M059J (cell line): ENCODE results near the gene CDCP1. TPM values are rescaled to one million over a fixed set of nuclear protein-coding genes. Genes with fewer than 3 reads are reported as not detected.
A peak's percentile ranks its signal among the peaks of the same experiment; 100 is the strongest.

Source experiments
- DNase-seq: peaks from one replicate; pipeline ENCODE4 v3.0.0-alpha.2; 2012; ENCODE audit warnings: low read depth
- total RNA-seq: library from RNA; depleted of rRNA; stranded (reverse); fragments of >200 nt; shearing (Covaris generic); gene quantifications from 2 replicates; pipeline ENCODE4 v1.2.3, GENCODE V29; 2014

Gene CDCP1
- total RNA-seq, 1 experiment from 2014 or later: 33.5 TPM

DNA sequence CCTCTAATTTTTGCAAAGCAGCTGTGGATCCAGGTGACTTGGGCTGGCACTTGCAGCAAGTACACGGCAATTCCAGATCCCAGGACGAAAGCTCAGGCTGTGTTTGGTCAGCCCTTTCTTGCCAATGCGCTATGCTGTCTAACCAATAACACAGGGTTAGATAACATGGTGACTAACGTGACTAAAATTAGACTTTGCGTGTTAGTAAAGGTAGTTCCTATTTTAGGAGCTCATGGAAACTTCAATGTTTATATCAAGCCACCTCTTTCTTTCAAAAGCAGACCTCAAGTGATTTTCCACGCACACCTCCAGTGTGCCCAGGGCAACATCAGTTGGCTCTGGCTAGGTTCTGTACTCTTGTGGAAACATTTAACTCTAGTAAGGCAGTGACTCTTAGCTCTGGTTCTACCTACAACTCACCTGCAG lies 32.5 kb downstream of the CDCP1 start:
- peak; percentile 93 for DNase-seq

DNA sequence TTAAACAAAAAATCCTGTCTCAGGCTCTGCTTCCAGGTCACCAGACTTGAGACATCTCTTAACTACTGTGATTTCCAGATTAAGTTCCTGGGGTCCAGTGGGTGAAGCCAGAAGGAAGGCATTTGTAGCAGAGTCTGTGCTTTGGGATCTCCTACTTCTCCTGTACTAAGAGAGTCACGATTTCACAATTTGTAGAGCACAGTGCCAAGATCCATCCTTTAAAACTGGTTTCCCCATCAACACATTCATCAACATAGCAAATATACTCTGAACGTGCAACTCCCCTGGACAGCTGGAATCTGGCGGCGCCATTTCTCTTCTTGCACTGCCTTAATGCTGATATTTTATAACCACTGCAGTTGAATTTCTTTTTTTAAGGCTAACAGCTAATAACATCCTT lies 33.2 kb downstream of the CDCP1 start:
- DNase-seq: peak; percentile 66

DNA sequence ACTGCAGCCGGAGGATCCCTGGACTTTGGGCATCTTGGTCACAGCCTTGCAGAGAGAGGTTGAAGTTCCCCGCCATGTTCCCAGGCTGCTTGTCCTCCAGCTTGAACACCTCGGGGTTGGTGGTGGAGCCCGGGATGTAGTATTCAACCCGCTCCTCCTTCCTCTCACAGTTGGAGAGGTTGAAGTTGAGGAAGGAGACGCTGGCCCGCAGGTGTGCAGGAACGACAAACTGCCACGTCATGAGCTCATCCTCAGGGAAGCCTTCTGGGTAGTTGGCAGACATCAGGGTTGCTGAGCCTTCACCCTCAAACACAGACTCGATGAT lies 35.7 kb downstream of the CDCP1 start:
- DNase-seq: no peak

DNA sequence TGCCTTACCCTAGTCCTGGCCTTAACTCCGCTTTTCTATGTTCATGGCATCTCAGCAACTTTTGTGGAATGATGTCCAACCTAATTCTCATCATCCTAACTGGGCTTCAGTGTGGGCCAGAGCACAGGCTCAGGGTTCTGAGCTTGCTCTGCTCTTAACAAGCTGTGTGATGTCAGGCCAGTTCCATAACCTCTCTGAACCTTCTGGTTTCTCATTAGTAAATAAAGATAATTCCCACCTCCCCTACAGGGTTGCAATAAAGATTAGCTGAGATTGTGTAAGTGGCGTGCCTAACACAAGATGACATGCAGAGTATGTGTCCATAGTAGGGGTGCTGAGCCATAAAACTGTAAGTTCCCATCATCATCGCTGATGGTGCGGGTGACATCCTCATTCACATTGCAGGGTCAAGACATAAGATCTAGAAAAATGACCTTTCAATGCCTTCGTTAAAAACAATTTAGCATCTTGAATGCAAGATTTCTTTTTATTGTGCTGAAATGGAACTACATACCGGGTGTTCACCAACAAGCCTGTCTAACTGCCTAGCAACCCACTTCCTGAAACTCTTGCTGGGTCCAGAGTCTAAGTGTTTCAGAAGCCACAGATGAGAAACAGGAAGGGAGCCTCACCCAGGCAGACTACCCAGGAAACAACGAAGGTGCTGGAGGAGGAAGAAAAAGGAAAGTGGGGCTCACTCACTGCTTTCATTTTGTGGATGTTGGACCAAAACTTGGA lies 36.2 kb downstream of the CDCP1 start:
- DNase-seq: peak; percentile 69

DNA sequence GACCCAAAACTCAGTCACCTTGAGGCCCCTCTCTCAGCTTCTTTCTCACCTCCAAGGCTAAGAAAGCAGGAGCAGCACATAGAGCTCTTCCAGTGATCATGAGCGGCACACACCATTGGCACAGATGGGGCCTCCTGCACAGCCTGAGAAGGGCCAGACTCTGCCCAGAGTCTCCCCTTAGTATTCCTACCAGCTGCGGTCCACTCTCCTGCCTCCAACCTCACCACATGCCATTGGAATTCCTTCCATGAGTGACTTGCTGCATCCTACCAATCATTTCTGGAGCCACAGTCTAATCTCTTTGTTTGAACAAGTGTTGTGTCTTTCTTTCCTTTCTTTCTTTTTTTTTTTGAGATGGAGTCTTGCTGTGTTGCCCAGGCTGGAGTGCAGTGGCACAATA lies 39.3 kb downstream of the CDCP1 start:
- DNase-seq: peak; percentile 52

DNA sequence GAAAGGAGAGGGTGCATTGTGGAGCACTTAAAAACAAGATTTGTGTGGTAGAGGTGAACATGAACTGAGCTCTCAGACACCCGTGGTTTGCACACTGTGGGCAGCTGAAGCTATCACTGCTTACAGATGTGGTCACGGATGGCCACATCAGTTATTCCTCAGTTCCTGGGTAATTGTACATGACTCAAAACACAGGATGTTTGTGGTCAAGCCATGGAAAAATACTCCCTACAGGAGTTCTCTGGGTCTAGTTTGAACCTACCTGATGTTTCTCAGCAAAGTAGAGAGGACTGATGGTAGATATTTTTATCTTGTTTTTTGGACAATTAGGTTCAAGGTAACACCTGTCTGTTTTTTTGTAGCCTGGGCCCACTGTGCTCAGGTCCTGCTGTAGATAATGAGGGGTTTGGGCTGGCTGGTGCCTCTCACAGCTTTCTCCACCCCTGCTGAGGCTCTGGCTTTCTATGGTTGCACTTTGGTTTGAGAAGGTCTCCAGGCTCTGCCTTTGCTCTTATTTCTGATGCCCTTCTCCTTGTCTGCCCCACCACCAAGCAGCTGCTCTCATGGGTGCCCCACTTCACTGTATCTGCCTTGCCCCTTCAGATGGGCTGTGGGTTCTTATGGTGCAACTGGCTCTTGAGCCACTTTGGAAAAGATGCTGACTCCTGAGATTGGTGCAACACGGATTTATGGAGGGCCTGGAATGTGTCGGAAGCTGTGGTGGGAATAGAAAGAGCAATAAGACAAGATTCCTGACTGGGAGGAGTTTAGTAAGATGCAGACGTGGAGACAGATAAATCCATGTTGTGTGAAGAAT lies 40.1 kb downstream of the CDCP1 start:
- peak; percentile 96 for DNase-seq

DNA sequence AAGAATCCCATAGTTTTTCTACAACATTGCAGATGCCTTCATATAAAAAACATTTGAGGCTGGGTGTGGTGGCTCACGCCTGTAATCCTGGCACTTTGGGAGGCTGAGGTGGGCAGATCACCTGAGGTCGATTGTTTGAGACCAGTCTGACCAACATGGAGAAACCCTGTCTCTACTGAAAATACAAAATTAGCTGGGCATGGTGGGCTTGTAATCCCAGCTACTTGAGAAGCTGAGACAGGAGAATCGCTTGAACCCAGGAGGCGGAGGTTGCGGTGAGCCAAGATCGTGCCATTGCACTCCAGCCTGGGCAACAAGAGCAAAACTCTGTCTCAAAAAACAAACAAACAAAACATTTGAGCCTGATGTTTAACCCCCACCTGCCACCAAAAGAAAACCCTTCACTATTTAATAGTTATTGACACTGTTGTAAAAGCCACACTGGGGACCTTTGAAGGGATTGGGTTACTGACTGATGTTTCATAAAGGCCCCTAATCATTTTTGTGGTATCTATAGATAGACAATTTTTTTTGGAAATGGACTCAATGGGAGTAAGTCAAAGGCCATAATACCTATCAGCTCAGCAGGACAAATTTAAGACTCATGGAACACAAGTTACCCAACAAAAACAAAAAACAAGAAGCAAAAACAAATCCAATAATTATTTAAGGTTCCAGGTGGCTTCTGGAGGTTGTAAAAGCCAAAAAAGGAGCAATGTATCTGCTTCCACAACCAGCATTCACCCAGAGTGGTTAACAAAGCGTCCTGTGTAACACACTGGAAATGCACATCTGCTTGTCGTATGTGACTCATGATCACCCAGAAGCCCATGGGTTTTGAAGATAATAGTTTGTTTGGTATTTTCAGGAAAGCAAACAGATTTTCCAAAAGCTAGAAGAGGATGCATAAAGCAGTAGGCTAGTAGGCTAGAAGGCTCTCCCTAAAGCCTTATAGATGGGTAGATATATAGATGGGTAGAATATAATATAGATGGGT lies 41.2 kb downstream of the CDCP1 start:
- DNase-seq: peak; percentile 64

DNA sequence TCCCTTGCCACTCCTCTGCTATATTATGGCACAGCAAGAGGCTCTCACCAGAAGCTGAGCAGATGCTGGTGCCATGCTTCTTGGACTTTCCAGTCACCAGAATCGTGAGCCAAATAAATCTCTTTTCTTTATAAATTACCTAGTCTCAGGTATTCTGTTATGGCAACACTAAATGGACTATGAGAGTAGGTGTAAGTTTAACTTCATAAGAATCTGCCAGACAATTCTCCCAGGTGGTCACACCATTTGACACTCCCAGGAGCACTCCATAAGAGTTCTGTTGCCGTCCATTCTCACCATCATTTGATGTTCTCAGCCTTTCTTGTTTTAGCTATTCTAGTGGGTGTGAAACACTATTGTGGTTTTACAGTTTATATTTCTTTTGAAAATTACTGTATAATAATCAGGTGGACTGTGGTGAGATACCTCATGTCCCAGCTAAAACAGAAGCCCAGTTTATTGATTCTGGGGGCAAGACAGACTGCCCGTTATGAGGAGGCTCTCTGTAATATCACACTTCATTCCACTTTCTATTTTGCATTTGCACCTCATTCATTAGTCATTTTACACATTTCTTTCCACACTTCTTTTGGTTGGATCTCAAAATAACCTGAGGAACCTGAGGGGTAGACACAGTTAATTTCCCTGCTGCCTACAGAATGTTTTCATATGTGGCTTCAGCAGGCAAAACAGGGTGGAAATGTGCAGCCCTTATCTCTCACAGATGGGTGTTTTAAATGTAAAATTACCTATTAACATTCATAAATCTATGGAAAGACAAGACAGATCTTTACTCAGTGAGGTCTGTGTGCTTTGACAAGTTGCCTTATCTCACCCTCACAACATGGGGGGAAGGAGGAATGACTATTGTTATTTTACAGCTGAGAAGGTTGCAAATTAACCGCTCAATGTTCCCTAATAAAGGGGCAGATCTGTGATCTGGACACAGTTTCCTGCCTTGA lies 42.1 kb downstream of the CDCP1 start:
- DNase-seq: no peak

DNA sequence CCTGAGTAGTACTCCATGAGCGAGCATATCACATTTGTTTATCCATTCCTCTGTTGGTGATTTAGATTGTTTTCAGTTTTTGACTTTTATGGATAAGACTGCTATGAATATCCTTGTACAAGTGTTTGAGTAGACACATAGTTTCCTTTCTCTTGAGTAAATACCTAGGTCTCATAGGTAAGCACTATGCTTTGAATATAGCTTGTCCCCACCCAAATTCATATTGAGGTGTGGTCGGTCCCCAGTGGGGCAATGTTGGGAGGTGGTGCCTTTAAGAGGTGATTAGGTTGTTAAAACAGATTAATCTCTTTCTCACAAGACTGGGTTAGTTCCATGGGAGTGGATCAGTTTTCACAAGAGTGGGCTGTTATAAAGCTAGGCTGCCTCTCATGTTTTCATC lies 42.8 kb downstream of the CDCP1 start:
- DNase-seq: no peak

DNA sequence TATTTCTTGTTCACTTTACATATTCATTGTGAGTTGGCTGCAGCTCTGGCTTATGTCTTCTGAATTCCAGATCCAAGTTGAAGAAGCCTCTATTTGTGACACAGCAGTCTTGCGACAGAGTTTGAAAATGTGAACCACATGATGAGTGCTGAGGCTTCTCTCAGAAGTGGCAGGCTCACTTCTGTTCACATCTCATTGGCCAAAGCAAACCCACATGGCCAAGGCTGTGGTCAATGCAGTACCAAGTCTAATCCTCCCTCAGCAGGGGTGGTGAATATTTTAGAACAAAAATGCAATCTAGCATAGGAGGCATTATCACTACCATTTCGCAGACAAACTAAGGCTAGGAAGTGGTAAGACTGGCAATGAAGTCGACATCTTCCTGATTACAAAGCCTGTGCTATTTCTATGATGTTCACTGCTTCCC lies 45.2 kb downstream of the CDCP1 start:
- peak; percentile 45 for DNase-seq

DNA sequence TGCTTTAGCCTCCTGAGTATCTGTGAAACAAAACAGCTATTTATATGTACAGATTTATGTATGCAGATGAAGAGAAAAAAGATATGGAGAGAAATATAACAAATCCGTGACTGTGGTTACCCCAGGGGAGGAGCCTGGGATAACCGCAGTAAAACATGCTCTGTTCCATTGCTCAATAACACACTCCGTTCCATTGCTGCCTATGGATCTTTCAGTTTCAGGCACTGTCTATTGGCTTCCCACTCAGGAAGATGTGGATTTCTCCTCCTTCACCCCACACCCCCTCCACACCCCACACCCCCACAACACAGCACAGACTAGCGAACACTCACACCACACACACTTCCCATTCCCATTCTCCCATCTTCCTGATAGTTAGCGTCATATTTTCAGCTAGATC lies 47.9 kb downstream of the CDCP1 start:
- no peak for DNase-seq

DNA sequence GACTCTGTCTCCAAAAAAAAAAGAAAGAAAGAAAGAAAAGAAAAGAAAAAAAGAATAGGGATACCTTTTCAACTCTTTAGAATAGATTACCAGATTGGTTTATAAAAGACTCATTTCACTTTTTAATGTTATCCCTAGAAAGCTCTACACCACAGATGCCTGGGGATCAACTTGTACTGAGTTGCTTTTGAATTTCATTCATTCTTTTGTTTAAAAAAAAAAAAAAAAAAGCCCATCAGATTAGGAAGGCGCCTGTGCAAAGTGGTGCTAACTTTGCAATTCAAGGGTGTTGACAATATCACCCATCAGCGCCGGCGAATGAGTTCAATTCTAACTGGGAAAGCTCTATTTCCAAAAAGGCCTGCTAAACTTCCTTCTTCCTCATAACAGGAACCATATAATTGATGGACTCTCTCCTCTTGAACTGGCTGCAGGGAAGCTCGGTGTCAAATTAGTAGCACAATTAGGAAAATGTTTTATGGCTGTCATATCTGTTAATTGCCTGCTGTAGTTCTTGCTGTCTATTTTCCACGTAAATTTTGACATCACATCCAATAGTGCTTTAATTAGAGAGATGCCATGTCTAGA lies 48.8 kb downstream of the CDCP1 start:
- no peak for DNase-seq

DNA sequence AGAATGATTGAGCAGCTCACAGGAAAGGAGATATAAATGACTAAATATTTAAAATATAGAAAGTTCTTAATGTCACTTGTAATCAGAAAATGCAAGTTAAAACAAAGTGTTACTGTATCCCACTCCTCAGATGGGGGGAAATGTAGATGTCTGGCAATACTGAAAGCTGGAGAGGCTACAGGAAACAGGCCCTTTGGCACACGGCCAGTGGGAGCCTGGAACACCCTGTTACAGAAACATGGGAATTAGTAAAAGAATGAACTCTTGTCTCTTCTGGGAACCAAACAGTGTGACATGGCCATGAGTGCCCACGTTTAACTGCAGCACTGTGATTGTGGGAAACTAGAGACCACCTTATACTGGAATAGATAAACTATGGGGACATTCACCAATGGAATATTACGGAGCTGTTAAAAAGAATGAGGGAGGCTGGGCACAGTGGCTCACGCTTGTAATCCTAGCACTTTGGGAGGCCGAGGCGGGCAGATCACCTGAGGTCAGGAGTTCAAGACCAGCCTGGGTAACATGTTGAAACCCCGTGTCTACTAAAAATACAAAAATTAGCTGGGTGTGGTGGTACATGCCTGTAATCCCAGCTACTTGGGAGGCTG lies 50.2 kb downstream of the CDCP1 start:
- peak; percentile 57 for DNase-seq

DNA sequence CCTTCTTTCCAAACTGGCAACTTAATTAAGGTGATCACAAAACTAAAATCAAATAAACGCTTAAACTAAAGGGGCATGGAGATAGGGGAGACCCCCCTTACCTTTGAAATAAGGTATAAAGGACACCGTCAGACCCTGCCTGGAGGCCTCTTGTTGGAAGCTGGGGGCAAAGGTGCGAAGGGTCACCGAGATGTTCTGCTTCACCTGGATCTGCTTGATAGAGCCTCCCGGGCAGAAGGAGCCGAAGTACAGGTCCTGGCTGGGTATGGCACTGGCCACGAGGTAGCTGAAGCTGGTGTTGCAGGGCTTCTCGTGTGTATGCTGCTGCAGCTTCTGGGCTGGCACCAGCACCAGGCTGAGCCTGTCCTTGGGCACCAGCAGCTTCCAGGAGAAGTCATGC lies 53.0 kb downstream of the CDCP1 start:
- DNase-seq: no peak

DNA sequence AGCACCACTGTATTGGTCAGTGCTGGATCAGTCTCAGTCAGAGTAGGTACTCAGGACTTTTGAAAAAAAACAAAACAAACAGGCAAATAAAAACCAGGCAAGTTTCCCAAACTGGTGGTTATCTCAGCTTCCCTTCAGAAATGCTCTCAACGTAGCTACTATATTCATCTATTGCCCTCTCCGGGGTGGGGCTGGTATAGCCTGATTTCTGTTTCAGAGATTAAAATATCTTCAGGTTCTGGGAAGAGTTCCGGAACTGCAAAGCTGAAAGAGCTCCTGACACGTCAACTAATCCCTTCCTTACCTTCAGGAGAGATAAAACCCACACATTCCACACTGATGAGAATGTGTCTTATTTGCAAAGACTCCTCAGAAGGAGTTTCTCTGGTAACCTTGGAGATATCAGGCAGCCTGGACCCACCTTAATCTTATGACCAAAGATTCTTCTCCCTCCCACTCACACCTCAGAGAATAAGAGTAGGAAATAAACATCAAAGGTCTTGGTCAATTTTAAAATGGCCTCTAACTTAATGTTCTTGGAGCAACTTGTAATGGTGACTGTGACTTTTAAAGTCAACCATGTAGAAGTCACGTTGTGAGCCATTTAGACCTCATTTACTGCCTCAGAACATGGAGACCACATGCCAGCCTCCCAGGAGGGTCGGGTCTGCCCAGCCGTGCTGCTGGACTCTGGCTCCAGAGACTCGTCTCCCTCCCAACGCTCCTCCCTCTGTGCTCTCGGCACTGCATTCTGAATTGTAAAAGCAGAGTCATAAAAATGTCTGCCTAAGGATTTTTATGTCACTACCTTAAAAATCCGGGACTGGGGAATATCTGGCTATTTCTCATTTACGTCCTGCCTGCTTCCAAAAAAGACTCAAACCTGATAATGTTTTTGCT lies 53.8 kb downstream of the CDCP1 start:
- DNase-seq: peak; percentile 98

DNA sequence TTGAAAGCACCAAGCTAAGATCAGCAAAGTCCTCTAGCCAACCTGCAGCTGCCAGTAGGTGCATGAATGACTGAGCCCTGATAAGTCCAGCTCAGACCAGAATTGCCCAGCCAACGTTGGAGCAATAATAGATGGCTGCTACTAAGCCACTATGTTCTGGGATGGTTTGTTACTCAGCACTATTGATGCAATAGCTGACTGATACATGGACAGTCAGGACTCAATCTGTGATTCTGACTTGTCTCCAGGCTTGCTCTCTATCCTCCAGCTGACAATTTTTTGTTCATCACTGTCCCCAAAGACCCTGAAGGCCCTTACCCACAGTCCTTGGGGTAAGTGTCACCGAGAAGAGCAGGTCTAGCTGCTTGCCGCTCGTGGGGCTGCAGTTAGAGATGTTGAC lies 55.3 kb downstream of the CDCP1 start:
- no peak for DNase-seq

DNA sequence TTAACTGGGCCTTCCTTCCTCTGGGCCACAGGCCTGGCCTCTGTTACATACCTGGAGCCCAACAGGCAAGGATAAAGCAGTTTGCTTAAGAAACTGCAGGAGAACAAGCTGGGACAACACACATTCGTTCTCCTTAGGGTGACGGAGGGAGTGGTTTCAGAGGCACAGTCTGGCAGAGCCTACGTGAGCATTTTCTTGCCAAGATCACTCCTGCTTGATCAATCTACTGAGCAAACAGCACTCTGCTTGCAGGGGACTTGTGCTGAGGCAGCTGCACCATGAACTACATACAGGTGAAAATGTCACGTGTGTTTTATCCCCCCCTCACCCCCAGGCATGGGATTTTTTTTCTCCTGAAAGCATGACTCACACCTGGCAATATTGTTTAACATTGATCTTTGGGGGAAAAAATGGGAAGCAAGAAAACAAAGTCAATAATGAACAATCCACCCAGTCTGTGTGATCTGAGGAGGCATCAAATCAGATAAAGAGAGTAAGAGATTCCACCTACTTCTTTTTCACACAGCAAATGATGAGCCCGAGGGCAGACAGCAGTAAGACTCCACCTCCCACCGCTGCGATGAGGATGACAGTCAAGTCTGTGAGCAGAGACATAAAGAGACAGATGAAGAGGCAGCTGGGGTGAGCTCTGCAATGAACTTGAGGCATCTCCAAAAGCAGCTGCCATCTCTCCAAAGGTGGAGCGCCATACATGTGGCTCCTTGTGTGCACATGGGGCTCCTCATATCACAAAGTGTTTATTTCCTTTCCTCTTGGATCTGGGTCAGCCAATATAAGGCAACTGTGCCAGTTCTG lies 57.4 kb downstream of the CDCP1 start:
- DNase-seq: no peak

DNA sequence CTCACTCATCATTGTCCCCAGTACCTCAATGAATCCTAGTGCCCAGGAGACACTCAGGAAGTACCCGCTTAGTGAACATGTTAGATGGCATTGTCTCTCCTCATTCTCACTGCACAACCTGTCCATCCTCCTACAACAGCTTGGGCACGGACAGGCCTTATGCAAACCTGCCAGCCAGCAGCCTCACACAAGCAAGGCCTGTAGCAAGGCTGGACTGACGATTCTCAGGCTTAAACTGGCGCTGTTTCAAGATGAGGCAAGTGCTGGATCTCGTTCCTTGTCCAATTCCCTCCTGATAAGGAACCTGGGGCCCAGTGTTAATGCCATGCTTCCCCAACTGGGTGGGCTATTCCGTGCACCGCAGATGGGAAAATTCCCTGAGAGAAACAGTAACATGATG lies 59.0 kb downstream of the CDCP1 start:
- DNase-seq: no peak
